ES-I3 (cell line): ENCODE data around the gene ZNFX1.
A peak's percentile ranks its signal among the peaks of the same experiment; 100 is the strongest.

Experiments
- H3K36me3 ChIP-seq: 2 replicates; pipeline ENCODE4 v1.6.1; 2013; ENCODE audit warnings: mild to moderate bottlenecking, low read length, control low read depth, moderate library complexity; ENCODE audit not compliant: insufficient read depth
- H3K4me1 ChIP-seq: 2 replicates; pipeline ENCODE4 v1.6.1; 2013; ENCODE audit warnings: mild to moderate bottlenecking, control low read depth, low read length; ENCODE audit not compliant: insufficient read depth
- H3K9ac ChIP-seq: 2 replicates; pipeline ENCODE4 v1.6.1; 2013; ENCODE audit warnings: low read depth, mild to moderate bottlenecking, low read length, moderate library complexity
- H3K9me3 ChIP-seq: 2 replicates; pipeline ENCODE4 v1.6.1; 2013; ENCODE audit warnings: mild to moderate bottlenecking, low read length, moderate library complexity; ENCODE audit not compliant: control insufficient read depth, insufficient read depth

ZNFX1 gene

GRCh38 chr20:49278818-49279676 is 1.2 kb upstream of the ZNFX1 start:
- peaks cover 10% of the 10 kb centered on the region; the same call in 1 of the 2 replicates for H3K4me1 ChIP-seq
- peaks cover 54% of the 10 kb centered on the region for H3K36me3 ChIP-seq
- peaks cover 3% of the 10 kb centered on the region; the same call in 1 of the 2 replicates for H3K9me3 ChIP-seq
- H3K9ac ChIP-seq = peak overlapping the region; percentile 95

GRCh38 chr20:49277786-49278035 is 146 bp downstream of the ZNFX1 start:
- Histone ChIP-seq H3K4me1 (peaks cover 4% of the 10 kb centered on the region; the same call in 1 of the 2 replicates), H3K9ac (peak overlapping the region; percentile 95; the same call in 1 of the 2 replicates), H3K36me3 (peaks cover 41% of the 10 kb centered on the region), H3K9me3 (peaks cover 3% of the 10 kb centered on the region; the same call in 1 of the 2 replicates)

GRCh38 chr20:49276961-49277785 is 684 bp downstream of the ZNFX1 start:
- H3K4me1 ChIP-seq = peaks cover under 1% of the 10 kb centered on the region; the same call in 1 of the 2 replicates
- peak overlapping the region; percentile 95 for H3K9ac ChIP-seq
- peaks cover 3% of the 10 kb centered on the region; the same call in 1 of the 2 replicates for H3K9me3 ChIP-seq
- H3K36me3 ChIP-seq = peaks cover 35% of the 10 kb centered on the region

- H3K36me3 ChIP-seq = peaks cover 27% of the 10 kb centered on the region
- H3K4me1 ChIP-seq = no peaks in the 10 kb centered on the region
- peak overlapping the region; percentile 95; the same call in 1 of the 2 replicates for H3K9ac ChIP-seq
- H3K9me3 ChIP-seq = peaks cover 3% of the 10 kb centered on the region; the same call in 1 of the 2 replicates
Observed at GRCh38 chr20:49276161-49276960, 1.5 kb downstream of the ZNFX1 start.

- Histone ChIP-seq H3K4me1 (no peaks in the 10 kb centered on the region), H3K36me3 (peaks cover 26% of the 10 kb centered on the region), H3K9me3 (peaks cover 3% of the 10 kb centered on the region; the same call in 1 of the 2 replicates), H3K9ac (no peak overlapping the region)
Observed at GRCh38 chr20:49275636-49276035, 2.2 kb downstream of the ZNFX1 start.

- Histone ChIP-seq H3K9ac (no peak overlapping the region), H3K9me3 (peaks cover 3% of the 10 kb centered on the region; the same call in 1 of the 2 replicates), H3K36me3 (peaks cover 26% of the 10 kb centered on the region), H3K4me1 (no peaks in the 10 kb centered on the region)
Observed at GRCh38 chr20:49275216-49275615, 2.6 kb downstream of the ZNFX1 start.

- Histone ChIP-seq H3K36me3 (peaks cover 17% of the 10 kb centered on the region), H3K9me3 (no peaks in the 10 kb centered on the region), H3K4me1 (no peaks in the 10 kb centered on the region), H3K9ac (no peak overlapping the region)
Observed at GRCh38 chr20:49273696-49274277, 4.1 kb downstream of the ZNFX1 start.

- Histone ChIP-seq H3K36me3 (peaks cover 18% of the 10 kb centered on the region), H3K4me1 (no peaks in the 10 kb centered on the region), H3K9me3 (no peaks in the 10 kb centered on the region), H3K9ac (no peak overlapping the region)
Observed at GRCh38 chr20:49272654-49273053, 5.2 kb downstream of the ZNFX1 start.

- H3K9ac ChIP-seq = no peak overlapping the region
- no peaks in the 10 kb centered on the region for H3K4me1 ChIP-seq
- H3K36me3 ChIP-seq = peaks cover 20% of the 10 kb centered on the region
- H3K9me3 ChIP-seq = no peaks in the 10 kb centered on the region
Observed at GRCh38 chr20:49270736-49271135, 7.1 kb downstream of the ZNFX1 start.

GRCh38 chr20:49270177-49270576 is 7.7 kb downstream of the ZNFX1 start:
- H3K9me3 ChIP-seq = no peaks in the 10 kb centered on the region
- H3K36me3 ChIP-seq = peaks cover 21% of the 10 kb centered on the region
- no peaks in the 10 kb centered on the region for H3K4me1 ChIP-seq
- no peak overlapping the region for H3K9ac ChIP-seq

- no peaks in the 10 kb centered on the region for H3K9me3 ChIP-seq
- H3K9ac ChIP-seq = no peak overlapping the region
- no peaks in the 10 kb centered on the region for H3K4me1 ChIP-seq
- H3K36me3 ChIP-seq = peaks cover 25% of the 10 kb centered on the region
Observed at GRCh38 chr20:49268600-49269365, 9.1 kb downstream of the ZNFX1 start.

- Histone ChIP-seq H3K36me3 (peaks cover 32% of the 10 kb centered on the region), H3K9me3 (no peaks in the 10 kb centered on the region), H3K4me1 (no peaks in the 10 kb centered on the region), H3K9ac (no peak overlapping the region)
Observed at GRCh38 chr20:49267327-49267726, 10.5 kb downstream of the ZNFX1 start.

- Histone ChIP-seq H3K9me3 (no peaks in the 10 kb centered on the region), H3K4me1 (no peaks in the 10 kb centered on the region), H3K36me3 (peaks cover 26% of the 10 kb centered on the region), H3K9ac (no peak overlapping the region)
Observed at GRCh38 chr20:49262444-49262843, 15.4 kb downstream of the ZNFX1 start.
